HepG2 (cell line): ENCODE measurements around the gene BOD1L1. TPM values are rescaled to one million over a fixed set of nuclear protein-coding genes. Genes with fewer than 3 reads are reported as not detected.

Experiments used
- ATAC-seq: fragments of 200-7000 bp; cut with Tn5 transposase; 3 replicates; pipeline ENCODE4 v1.9.1; 2020; ENCODE audit warnings: mild to moderate bottlenecking, moderate library complexity
- BruUV-seq: library from RNA; stranded (reverse); fragments of 400-500 nt; replicated peaks from 2 replicates; lab custom pipeline; 2021; lab: Mats Ljungman, UMichigan
- CTCF ChIA-PET: fragments of 300-600 bp; formaldehyde crosslinking; extraction: SDS; loops from one replicate; lab custom pipeline; 2021; ENCODE audit warnings: low total read pairs, inconsistent platforms, low intra/inter-chr PET ratio; lab: Yijun Ruan, JAX
- POLR2A ChIA-PET: fragments of 350-600 bp; sonication (Branson Sonifier 250); formaldehyde crosslinking; loops from one replicate; lab custom pipeline; 2020; ENCODE audit warnings: antibody characterized with exemption, inconsistent platforms; lab: Yijun Ruan, JAX
- DNase-seq: peaks from one replicate; pipeline ENCODE4 v3.0.0-alpha.2; 2015; ENCODE audit warnings: low spot score
- FAIRE-seq: peaks from 3 replicates; lab custom pipeline; 2011; peaks lifted over from hg19 to GRCh38; lab: Jason Lieb, UNC
- H2AFZ ChIP-seq: one replicate; pipeline ENCODE4 v1.6.1; 2011; ENCODE audit warnings: low read length, inconsistent platforms
- H3K27ac ChIP-seq: fragments of 300-600 bp; 3 replicates; pipeline ENCODE4 v1.8.0; 2011; ENCODE audit warnings: mixed run types, mild to moderate bottlenecking, mixed read lengths, low read length, inconsistent platforms; ENCODE audit not compliant: insufficient read depth; ENCODE audit errors: extremely low read length
- H3K27me3 ChIP-seq, 2 experiments: fragments of 200-600 bp in 1 of 2; 2 replicates in 1 of 2; 3 replicates in 1 of 2; pipeline versions ENCODE4 v1.6.0 to v1.8.0; 2011; ENCODE audit warnings: low read length in 2 of 2, mild to moderate bottlenecking in 2 of 2, moderate library complexity in 2 of 2, inconsistent platforms in 1 of 2; ENCODE audit not compliant: insufficient read depth in 2 of 2, control insufficient read depth in 1 of 2
- H3K36me3 ChIP-seq, 2 experiments: fragments of 200-600 bp in 1 of 2; replicated peaks in 1 of 2; 2 replicates in 1 of 2; 3 replicates in 1 of 2; pipeline versions ENCODE4 v1.5.1 to v1.8.0; 2011; ENCODE audit warnings: low read length in 2 of 2, inconsistent platforms in 1 of 2; ENCODE audit not compliant: insufficient read depth in 2 of 2, control insufficient read depth in 1 of 2
- H3K4me1 ChIP-seq: 2 replicates; pipeline ENCODE4 v1.5.1; 2012; ENCODE audit warnings: low read length, inconsistent platforms; ENCODE audit not compliant: insufficient read depth
- H3K4me2 ChIP-seq: 2 replicates; pipeline ENCODE4 v1.6.0; 2011; ENCODE audit warnings: low read depth, low read length, inconsistent platforms
- H3K4me3 ChIP-seq, 3 experiments: fragments of 200-600 bp in 1 of 3; sonication (generic), shearing (Covaris generic) in 1 of 3; replicated peaks in 1 of 3; 2 replicates each; pipeline ENCODE4 v1.5.1; 2011 to 2016; ENCODE audit warnings: low read length in 3 of 3, inconsistent platforms in 2 of 3, low read depth in 2 of 3, mild to moderate bottlenecking in 2 of 3, control low read depth in 1 of 3, mixed read lengths in 1 of 3; ENCODE audit not compliant: insufficient read depth in 1 of 3
- H3K79me2 ChIP-seq: one replicate; pipeline ENCODE4 v1.6.1; 2011; ENCODE audit warnings: low read length, inconsistent platforms; ENCODE audit not compliant: insufficient read depth
- H3K9ac ChIP-seq: 2 replicates; pipeline ENCODE4 v1.6.0; 2011; ENCODE audit warnings: mild to moderate bottlenecking, low read depth, low read length, inconsistent platforms; ENCODE audit not compliant: insufficient read depth
- H3K9me3 ChIP-seq: 2 replicates; pipeline ENCODE4 v1.5.1; 2012; ENCODE audit warnings: mild to moderate bottlenecking, low read length
- H4K20me1 ChIP-seq: 2 replicates; pipeline ENCODE4 v1.6.0; 2011; ENCODE audit warnings: inconsistent platforms, mild to moderate bottlenecking, low read length, moderate library complexity; ENCODE audit not compliant: insufficient read depth
- CBFB ChIP-seq: sonication (generic); formaldehyde crosslinking; IDR thresholded peaks from 2 replicates; pipeline ENCODE4 v1.4.0; 2020; ENCODE audit warnings: missing genetic modification reagents
- CBX5 ChIP-seq: sonication (generic); formaldehyde crosslinking; IDR thresholded peaks from 2 replicates; pipeline ENCODE4 v1.4.0; 2020; ENCODE audit warnings: missing genetic modification reagents, borderline replicate concordance
- CCAR2 ChIP-seq: fragments of 200-400 bp; formaldehyde crosslinking; optimal IDR thresholded peaks from 2 replicates; pipeline ENCODE3; 2018; ENCODE audit warnings: low read depth, mild to moderate bottlenecking, low read length, moderate library complexity
- PAF1 ChIP-seq: IDR thresholded peaks from 2 replicates; pipeline ENCODE4 v1.6.1; 2016; ENCODE audit warnings: missing genetic modification reagents, missing compliant biosample characterization
- TGIF2 ChIP-seq: IDR thresholded peaks from 2 replicates; pipeline ENCODE4 v1.6.1; 2016; ENCODE audit warnings: control low read depth, missing compliant biosample characterization
- THAP8 ChIP-seq: sonication (generic); formaldehyde crosslinking; IDR thresholded peaks from 2 replicates; pipeline ENCODE4 v1.5.1; 2020; ENCODE audit warnings: missing genetic modification reagents, mild to moderate bottlenecking, borderline replicate concordance
- THYN1 ChIP-seq: sonication (generic); formaldehyde crosslinking; IDR thresholded peaks from 2 replicates; pipeline ENCODE4 v1.8.1; 2023; ENCODE audit warnings: low read depth, mild to moderate bottlenecking, moderate library complexity, missing genetic modification reagents, borderline replicate concordance
- XRCC5 ChIP-seq: fragments of 200-400 bp; formaldehyde crosslinking; optimal IDR thresholded peaks from 2 replicates; pipeline ENCODE3; 2017; ENCODE audit warnings: mild to moderate bottlenecking, low read length
- YY1 ChIP-seq: IDR thresholded peaks from 2 replicates; pipeline ENCODE4 v1.6.1; 2011; ENCODE audit warnings: low read length, low read depth, moderate library complexity, mild to moderate bottlenecking; ENCODE audit not compliant: insufficient read depth, insufficient replicate concordance
- ZNF180 ChIP-seq: sonication (generic); formaldehyde crosslinking; IDR thresholded peaks from 2 replicates; pipeline ENCODE4 v1.4.0; 2020; ENCODE audit warnings: low read depth, missing genetic modification reagents, borderline replicate concordance
- ZNF292 ChIP-seq: sonication (generic); formaldehyde crosslinking; IDR thresholded peaks from 2 replicates; pipeline ENCODE4 v1.8.1; 2022; ENCODE audit warnings: mild to moderate bottlenecking, low read depth, missing genetic modification reagents, borderline replicate concordance
- ZSCAN25 ChIP-seq: sonication (generic); formaldehyde crosslinking; IDR thresholded peaks from 2 replicates; pipeline ENCODE4 v1.8.0; 2022; ENCODE audit warnings: mild to moderate bottlenecking, missing genetic modification reagents
- ZZZ3 ChIP-seq: sonication (generic); formaldehyde crosslinking; IDR thresholded peaks from 2 replicates; pipeline ENCODE4 v1.4.0; 2020; ENCODE audit warnings: missing genetic modification reagents, mild to moderate bottlenecking, borderline replicate concordance
- WGBS: methylation state at CpG from one replicate; pipeline ENCODE4 v1.1.6; 2017; ENCODE audit warnings: low lambda C conversion rate; 5-methylcytosine and 5-hydroxymethylcytosine counted together
- in situ Hi-C: cut with HindIII; loops from 2 replicates; pipeline ENCODE4 v1.10.0; 2017; ENCODE audit warnings: low pct_unique_long_range_greater_than_20kb; ENCODE audit not compliant: extremely low pct_ligation_motif_present
- intact Hi-C: fragments of 100-400 bp; cut with micrococcal nuclease; formaldehyde crosslinking; loops from one replicate; pipeline ENCODE4 v1.10.0; 2022; ENCODE audit not compliant: unreplicated experiment
- polyA plus RNA-seq, 8 experiments: library from polyadenylated mRNA; depleted of rRNA in 3 of 8; stranded (reverse) in 7 of 8; unstranded in 1 of 8; fragments of >200 nt; fragmentation: Illumina TruSeq in 4 of 8; extraction: Trizol in 4 of 8; gene quantifications; 2 replicates each; pipeline versions ENCODE4 v1.2.1 to v1.2.3, GENCODE V29; 2011 to 2016; ENCODE audit warnings: low read depth in 4 of 8, missing spikeins in 1 of 8, mixed read lengths in 1 of 8; ENCODE audit not compliant: insufficient read depth in 1 of 8
- total RNA-seq, 5 experiments: library from RNA; depleted of rRNA; stranded (reverse); fragments of >200 nt; fragmentation: Illumina TruSeq; extraction: Trizol; gene quantifications; 2 replicates each; pipeline ENCODE4 v1.2.3, GENCODE V29; 2016; ENCODE audit warnings: low read depth in 1 of 5

BOD1L1 gene
- total and polyA plus RNA-seq, 2 of the 13 experiments (the other 11 are each of a cell fraction or from before 2014, with no cell fraction given) = 11.7 to 17.9 TPM

DNA sequence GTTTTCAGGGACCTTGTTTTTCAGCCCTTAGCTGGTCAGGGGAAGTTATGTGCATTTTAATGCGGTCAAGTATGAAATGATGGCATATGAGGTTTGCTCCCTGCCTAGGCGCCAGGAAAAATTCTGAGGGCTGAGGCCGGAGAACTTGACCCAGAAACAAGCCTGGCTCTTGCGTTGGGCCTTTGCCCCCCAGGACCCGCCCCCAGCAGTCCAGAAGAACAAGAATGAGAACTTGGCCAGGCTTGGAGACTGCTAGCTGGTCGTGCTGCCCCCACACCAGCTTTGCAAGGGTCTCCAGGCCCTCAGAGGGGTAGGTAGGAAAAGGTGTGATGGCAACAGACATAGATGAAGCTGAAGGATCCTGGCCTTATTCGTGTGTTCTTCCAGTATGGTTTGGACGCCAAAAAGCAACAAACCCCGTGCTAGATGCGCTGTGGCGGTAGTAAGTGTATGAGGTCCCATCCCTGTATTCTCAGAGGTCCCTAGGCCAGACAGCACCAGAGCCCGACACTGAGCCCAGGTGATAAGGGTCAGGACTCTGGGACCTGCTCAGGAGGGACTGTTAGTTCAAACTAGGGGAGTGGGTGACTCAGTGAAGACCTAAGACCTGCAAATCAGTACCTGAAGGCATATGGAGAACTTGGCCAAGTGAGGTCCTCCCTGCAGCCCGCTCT lies 93.7 kb downstream of the BOD1L1 start:
- Histone ChIP-seq H3K9me3 (no peaks in the 10 kb centered on the region), H3K79me2 (no peaks in the 10 kb centered on the region), H3K27ac (no peak overlapping the region), H3K9ac (no peak overlapping the region), H4K20me1 (0 out of 2 replicates have a peak, but pooled peaks cover 2% of the 10 kb centered on the region), H3K4me3 (no peak overlapping the region), H3K4me1 (peaks cover 21% of the 10 kb centered on the region), H3K36me3 (no peaks in the 10 kb centered on the region), H3K27me3 (peaks cover 15 to 92% of the 10 kb centered on the region in 2 experiments; a peak in 4 of 5 replicates), H3K4me2 (no peak overlapping the region), H2AFZ (no peak overlapping the region)
- POLR2A ChIA-PET = no interaction called here
- no peak for TF ChIP-seq YY1
- TF ChIP-seq THYN1 = no peak
- no peak for TF ChIP-seq PAF1
- no peak for TF ChIP-seq ZNF292 (CRISPR knock-in tag)
- TF ChIP-seq ZNF180 (CRISPR knock-in tag) = no peak
- TF ChIP-seq ZSCAN25 (CRISPR knock-in tag) = no peak
- no peak for TF ChIP-seq ZZZ3 (CRISPR knock-in tag)
- TF ChIP-seq CCAR2 = no peak
- no peak for TF ChIP-seq THAP8
- no peak for TF ChIP-seq TGIF2 (CRISPR knock-in tag)
- no peak for TF ChIP-seq XRCC5
- no peak for TF ChIP-seq CBX5
- no peak for TF ChIP-seq CBFB (CRISPR knock-in tag)
- in situ Hi-C loops (no loop called here), intact Hi-C loops (no loop called here)
- FAIRE-seq (no peak), DNase-seq (no peak), ATAC-seq (no peak)
- WGBS = 7% methylated on average over 13 of the region's 13 CpGs
- no TSS peak for BruUV-seq
- CTCF ChIA-PET = no interaction called here
